Neural cell (in vitro differentiated cells): Measurements from ENCODE around the gene MYL7. TPM values are rescaled to one million over a fixed set of nuclear protein-coding genes. Genes with fewer than 3 reads are reported as not detected.
A peak's percentile ranks its signal among the peaks of the same experiment; 100 is the strongest.

Experiments
- H2AFZ ChIP-seq: fragments of 200-600, 300-800 bp; sonication (generic), shearing (Covaris generic); 2 replicates; pipeline ENCODE4 v1.6.0; 2014; ENCODE audit warnings: low read depth, mild to moderate bottlenecking, antibody characterized with exemption, low read length, moderate library complexity
- H3F3A ChIP-seq: fragments of 200-600 bp; shearing (Covaris generic); 2 replicates; pipeline ENCODE4 v1.6.1; 2016; ENCODE audit warnings: mild to moderate bottlenecking, moderate library complexity, mixed read lengths, antibody characterized with exemption, low read length; ENCODE audit not compliant: insufficient read depth, poor library complexity, severe bottlenecking
- H3K27ac ChIP-seq: fragments of 200-600, 300-800 bp; sonication (generic), shearing (Covaris generic); 2 replicates; pipeline ENCODE4 v1.5.1; 2014; ENCODE audit warnings: mild to moderate bottlenecking, low read length, moderate library complexity
- H3K27me3 ChIP-seq: fragments of 300-800, 200-600 bp; sonication (generic), shearing (Covaris generic); 2 replicates; pipeline ENCODE4 v1.6.0; 2014; ENCODE audit warnings: mild to moderate bottlenecking, low read depth, low read length, moderate library complexity; ENCODE audit not compliant: insufficient read depth
- H3K36me3 ChIP-seq: fragments of 300-800, 200-600 bp; sonication (generic), shearing (Covaris generic); 2 replicates; pipeline ENCODE4 v1.5.1; 2014; ENCODE audit warnings: mild to moderate bottlenecking, antibody characterized with exemption, low read length, moderate library complexity; ENCODE audit not compliant: insufficient read depth
- H3K4me2 ChIP-seq: fragments of 300-800, 200-600 bp; sonication (generic), shearing (Covaris generic); 2 replicates; pipeline ENCODE4 v1.6.0; 2014; ENCODE audit warnings: mild to moderate bottlenecking, low read length
- H3K4me3 ChIP-seq: fragments of 300-800, 200-600 bp; sonication (generic), shearing (Covaris generic); 2 replicates; pipeline ENCODE4 v1.5.1; 2014; ENCODE audit warnings: mild to moderate bottlenecking, low read length, moderate library complexity
- H3K79me2 ChIP-seq: fragments of 200-600 bp; shearing (Covaris generic); replicated peaks from 2 replicates; pipeline ENCODE4 v1.6.0; 2014; ENCODE audit warnings: mild to moderate bottlenecking, low read length, moderate library complexity; ENCODE audit not compliant: insufficient read depth
- H3K9ac ChIP-seq: fragments of 300-800, 200-600 bp; sonication (generic), shearing (Covaris generic); 2 replicates; pipeline ENCODE4 v1.6.1; 2016; ENCODE audit warnings: mild to moderate bottlenecking, low read length, mixed read lengths
- H3K9me2 ChIP-seq: fragments of 200-600 bp; shearing (Covaris generic); 2 replicates; pipeline ENCODE4 v1.6.1; 2016; ENCODE audit warnings: mild to moderate bottlenecking, low read length, mixed read lengths; ENCODE audit not compliant: insufficient read depth
- H3K9me3 ChIP-seq: fragments of 200-600, 300-800 bp; sonication (generic), shearing (Covaris generic); 2 replicates; pipeline ENCODE4 v1.6.1; 2016; ENCODE audit warnings: mild to moderate bottlenecking, mixed run types, low read length, moderate library complexity, mixed read lengths
- H4K20me1 ChIP-seq: fragments of 200-600 bp; shearing (Covaris generic); 2 replicates; pipeline ENCODE4 v1.6.1; 2016; ENCODE audit warnings: mild to moderate bottlenecking, mixed run types; ENCODE audit not compliant: insufficient read depth
- EP300 ChIP-seq: fragments of 450-650 bp; conservative IDR thresholded peaks from 2 replicates; pipeline ENCODE4 v1.6.1; 2014; ENCODE audit warnings: antibody characterized with exemption, mild to moderate bottlenecking, moderate library complexity; ENCODE audit not compliant: poor library complexity, severe bottlenecking
- EZH2 ChIP-seq: fragments of 200-600, 300-800 bp; shearing (Covaris generic), sonication (generic); IDR thresholded peaks from 2 replicates; pipeline ENCODE4 v1.6.1; 2014; ENCODE audit warnings: antibody characterized with exemption, low read length, borderline replicate concordance, mild to moderate bottlenecking; ENCODE audit not compliant: insufficient read depth, poor library complexity, severe bottlenecking
- MXI1 ChIP-seq: fragments of 450-650 bp; conservative IDR thresholded peaks from 2 replicates; pipeline ENCODE4 v1.6.1; 2014; ENCODE audit warnings: antibody characterized with exemption, mild to moderate bottlenecking; ENCODE audit not compliant: poor library complexity, severe bottlenecking
- POLR2AphosphoS5 ChIP-seq: IDR thresholded peaks from 2 replicates; pipeline ENCODE4 v1.6.1; 2012
- RAD21 ChIP-seq: fragments of 450-650 bp; conservative IDR thresholded peaks from 2 replicates; pipeline ENCODE4 v1.6.1; 2014; ENCODE audit warnings: antibody characterized with exemption, mild to moderate bottlenecking, moderate library complexity
- REST ChIP-seq: IDR thresholded peaks from 2 replicates; pipeline ENCODE4 v1.6.1; 2012; ENCODE audit warnings: borderline replicate concordance
- SMC3 ChIP-seq: fragments of 450-650 bp; conservative IDR thresholded peaks from 2 replicates; pipeline ENCODE4 v1.6.1; 2014; ENCODE audit warnings: antibody characterized with exemption, mild to moderate bottlenecking, moderate library complexity; ENCODE audit not compliant: poor library complexity
- TAF1 ChIP-seq: IDR thresholded peaks from 2 replicates; pipeline ENCODE4 v1.6.1; 2012; ENCODE audit warnings: low read depth
- polyA plus RNA-seq: library from polyadenylated mRNA; depleted of rRNA; stranded (reverse); fragments of >200 nt; gene quantifications from 2 replicates; pipeline ENCODE4 v1.2.3, GENCODE V29; 2014
- TF ChIP-seq, protein P1 (sequence below): fragments of 450-650 bp; IDR thresholded peaks from 2 replicates; pipeline ENCODE4 v1.5.1; 2014; ENCODE audit warnings: antibody characterized with exemption, mild to moderate bottlenecking, moderate library complexity; ENCODE audit not compliant: poor library complexity, severe bottlenecking

The MYL7 gene
- polyA plus RNA-seq, 1 donor from 2014 or later, result 0.76 TPM

- Histone ChIP-seq H3K9me3 (no peaks in the 10 kb centered on the region), H3K4me2 (peak within 1 kb of the TSS; percentile 92), H4K20me1 (no peaks in the 10 kb centered on the region), H3K27me3 (no peaks in the 10 kb centered on the region), H2AFZ (peak within 1 kb of the TSS; percentile 82), H3K79me2 (peaks cover 14% of the 10 kb centered on the region), H3K36me3 (no peaks in the 10 kb centered on the region), H3K27ac (peak within 1 kb of the TSS; percentile 49), H3K9ac (peak within 1 kb of the TSS; percentile 71), H3K9me2 (no peaks in the 10 kb centered on the region), H3K4me3 (peak within 1 kb of the TSS; percentile 94), H3F3A (no peaks in the 10 kb centered on the region)
- TF ChIP-seq RAD21, result peak; percentile 32
- TF ChIP-seq EP300, result peak; percentile 36
- TF ChIP-seq MXI1, result peak; percentile 97
- TF ChIP-seq EZH2, result no peak
- peak; percentile 18 for TF ChIP-seq REST
- no peak for TF ChIP-seq SMC3
- peak; percentile 34 for TF ChIP-seq POLR2AphosphoS5
- TF ChIP-seq, protein P1, sequence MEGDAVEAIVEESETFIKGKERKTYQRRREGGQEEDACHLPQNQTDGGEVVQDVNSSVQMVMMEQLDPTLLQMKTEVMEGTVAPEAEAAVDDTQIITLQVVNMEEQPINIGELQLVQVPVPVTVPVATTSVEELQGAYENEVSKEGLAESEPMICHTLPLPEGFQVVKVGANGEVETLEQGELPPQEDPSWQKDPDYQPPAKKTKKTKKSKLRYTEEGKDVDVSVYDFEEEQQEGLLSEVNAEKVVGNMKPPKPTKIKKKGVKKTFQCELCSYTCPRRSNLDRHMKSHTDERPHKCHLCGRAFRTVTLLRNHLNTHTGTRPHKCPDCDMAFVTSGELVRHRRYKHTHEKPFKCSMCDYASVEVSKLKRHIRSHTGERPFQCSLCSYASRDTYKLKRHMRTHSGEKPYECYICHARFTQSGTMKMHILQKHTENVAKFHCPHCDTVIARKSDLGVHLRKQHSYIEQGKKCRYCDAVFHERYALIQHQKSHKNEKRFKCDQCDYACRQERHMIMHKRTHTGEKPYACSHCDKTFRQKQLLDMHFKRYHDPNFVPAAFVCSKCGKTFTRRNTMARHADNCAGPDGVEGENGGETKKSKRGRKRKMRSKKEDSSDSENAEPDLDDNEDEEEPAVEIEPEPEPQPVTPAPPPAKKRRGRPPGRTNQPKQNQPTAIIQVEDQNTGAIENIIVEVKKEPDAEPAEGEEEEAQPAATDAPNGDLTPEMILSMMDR, result peak; percentile 29
- no peak for TF ChIP-seq TAF1
Observed at GRCh38 chr7:44123190-44124003, 17.7 kb downstream of the MYL7 start, which contains the start of gene POLD2. Gene POLD2 (minus strand): TSS chr7:44123548. CDS start chr7:44122053, 1,495 bp downstream.

DNA sequence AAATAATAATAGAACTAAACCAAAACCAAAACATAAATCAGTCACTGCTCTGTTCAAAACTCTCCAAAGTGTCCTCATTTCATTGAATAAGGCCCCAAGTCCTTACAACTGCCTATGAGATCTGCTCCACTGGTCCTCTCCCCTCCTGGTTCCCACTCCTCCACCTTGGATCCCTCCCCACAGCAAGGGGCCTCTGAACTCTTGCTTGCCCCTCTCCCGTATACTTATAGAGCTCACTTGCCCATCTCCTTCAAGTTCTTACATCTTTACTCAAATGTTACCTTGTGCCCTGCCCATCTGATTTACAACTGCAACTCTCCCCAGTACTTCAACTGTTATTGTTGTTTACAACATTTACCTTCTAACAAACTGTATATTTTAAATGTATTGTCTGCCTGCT, 18.6 kb downstream of the MYL7 start:
- peak overlapping the region; percentile 69 for H3K9ac ChIP-seq
- no peaks in the 10 kb centered on the region for H3K9me2 ChIP-seq
- peak overlapping the region; percentile 44 for H3K27ac ChIP-seq
- TF ChIP-seq TAF1 (no peak), EZH2 (no peak), MXI1 (no peak), REST (no peak), EP300 (no peak), POLR2AphosphoS5 (no peak), SMC3 (no peak), RAD21 (no peak)
- TF ChIP-seq, protein P1, result no peak
- H3F3A ChIP-seq, result no peaks in the 10 kb centered on the region
- H3K4me3 ChIP-seq, result peak overlapping the region; percentile 94
- H3K27me3 ChIP-seq, result no peaks in the 10 kb centered on the region
- no peaks in the 10 kb centered on the region for H4K20me1 ChIP-seq
- no peaks in the 10 kb centered on the region for H3K36me3 ChIP-seq
- peak overlapping the region; percentile 92 for H3K4me2 ChIP-seq
- H3K79me2 ChIP-seq, result peaks cover 14% of the 10 kb centered on the region
- H3K9me3 ChIP-seq, result no peaks in the 10 kb centered on the region
- no peak overlapping the region for H2AFZ ChIP-seq
